ENCODE measurements around the gene AOAH. TPM values are rescaled to one million over a fixed set of nuclear protein-coding genes. Genes with fewer than 3 reads are reported as not detected.

Gene AOAH
- total and polyA plus RNA-seq, 2 of the 13 experiments (the other 11 are each of a cell fraction or from before 2014, with no cell fraction given): not detected

GRCh38 chr7:36473454-36474282, 250.6 kb downstream of the AOAH start (continued):
- TF ChIP-seq ZNF646 (CRISPR knock-in tag; IDR thresholded peaks at IDR 0.05) (no peak), SIX1 (CRISPR knock-in tag; IDR thresholded peaks at IDR 0.05; ENCODE audit: borderline replicate concordance) (no peak), ZNF629 (CRISPR knock-in tag; conservative IDR thresholded peaks at IDR 0.05) (no peak), ZNF550 (CRISPR knock-in tag; IDR thresholded peaks at IDR 0.05; ENCODE audit: borderline replicate concordance) (no peak), ZNF256 (CRISPR knock-in tag; conservative IDR thresholded peaks at IDR 0.05) (no peak), NCOA5 (CRISPR knock-in tag; IDR thresholded peaks at IDR 0.05) (no peak), ZNF225 (CRISPR knock-in tag; IDR thresholded peaks at IDR 0.05) (no peak), KIAA2018 (CRISPR knock-in tag; IDR thresholded peaks at IDR 0.05; ENCODE audit: borderline replicate concordance) (no peak), ZNF329 (CRISPR knock-in tag; IDR thresholded peaks at IDR 0.05; ENCODE audit: low read depth) (no peak), JDP2 (CRISPR knock-in tag; IDR thresholded peaks at IDR 0.05; ENCODE audit: borderline replicate concordance) (no peak), ZNF563 (CRISPR knock-in tag; IDR thresholded peaks at IDR 0.05) (no peak), ZZZ3 (CRISPR knock-in tag; IDR thresholded peaks at IDR 0.05; ENCODE audit: borderline replicate concordance) (no peak), ZNF557 (CRISPR knock-in tag; IDR thresholded peaks at IDR 0.05) (no peak), TOE1 (CRISPR knock-in tag; IDR thresholded peaks at IDR 0.05) (no peak)

All from HepG2 (cell line).